ENCODE data around the gene RPS8. TPM values are rescaled to one million over a fixed set of nuclear protein-coding genes. Genes with fewer than 3 reads are reported as not detected.

Gene RPS8
- total and polyA plus RNA-seq, 4 donors = 1,445 to 3,558 (median 1,692) TPM

DNA sequence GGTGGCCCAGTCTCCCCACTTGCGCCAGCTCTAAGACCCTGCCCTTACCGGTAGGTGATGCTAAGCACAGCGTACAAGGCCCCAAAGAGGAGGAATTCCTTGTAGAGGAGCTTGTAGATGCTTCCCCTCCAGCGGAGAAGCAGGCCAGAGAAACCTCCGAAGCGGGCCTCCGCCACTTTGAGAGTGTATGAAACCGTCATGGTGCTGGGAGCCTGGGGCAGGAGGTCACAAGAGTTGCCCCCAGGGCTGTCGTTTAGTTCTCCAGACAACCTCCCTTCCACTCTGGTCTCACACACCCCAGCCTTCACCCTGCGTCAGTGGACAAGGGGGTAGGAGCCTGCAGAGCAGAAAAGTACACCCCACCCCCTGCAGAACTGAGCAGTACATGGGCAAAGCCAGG lies 12.2 kb downstream of the RPS8 start:
- no peak for DNase-seq
- peak overlapping the region in 1 of 2 donors; percentile 36 for H3K27ac ChIP-seq (ENCODE audit: low read depth in 1 of 2, low read length in 1 of 2)
- H3K36me3 ChIP-seq (ENCODE audit: control insufficient read depth in 4 of 4, insufficient read depth in 4 of 4, low read length in 4 of 4) = no peaks in the 10 kb centered on the region
- no peaks in the 10 kb centered on the region for H3K27me3 ChIP-seq (ENCODE audit: control insufficient read depth in 3 of 3, insufficient read depth in 3 of 3, low read length in 2 of 3)
- H3K4me1 ChIP-seq (ENCODE audit: control insufficient read depth in 5 of 5, insufficient read depth in 5 of 5, low read length in 5 of 5) = peaks cover 5 to 30% (median 8%) of the 10 kb centered on the region in 5 donors
- no peak overlapping the region for H3K4me3 ChIP-seq
- no peak for ATAC-seq (ENCODE audit: insufficient read depth, low FRiP score)
- TF ChIP-seq CTCF (IDR thresholded peaks at IDR 0.05; ENCODE audit: control extremely low read depth, extremely low read depth) = no peak
- no peaks in the 10 kb centered on the region for H3K9me3 ChIP-seq (ENCODE audit: control insufficient read depth in 4 of 4, insufficient read depth in 3 of 4, low read length in 3 of 4)
- 96% methylated on average over 10 of the region's 10 CpGs for WGBS, 2 donors
- H3K9ac ChIP-seq (ENCODE audit: insufficient read depth in 1 of 2, low read length in 2 of 2) = no peak overlapping the region

GRCh38 chr1:44788120-44788860 lies 12.9 kb downstream of the RPS8 start, which contains the start of gene BEST4:
Gene BEST4, minus strand, starts transcription at chr1:44788170. Its CDS starts 465 bp downstream, at chr1:44787705.
- Histone ChIP-seq H3K9ac (ENCODE audit: insufficient read depth in 1 of 2, low read length in 2 of 2) (no peak within 1 kb of the TSS), H3K4me3 (no peak within 1 kb of the TSS), H3K36me3 (ENCODE audit: control insufficient read depth in 4 of 4, insufficient read depth in 4 of 4, low read length in 4 of 4) (no peaks in the 10 kb centered on the region), H3K27ac (ENCODE audit: low read depth in 1 of 2, low read length in 1 of 2) (peak within 1 kb of the TSS in 1 of 2 donors; percentile 36), H3K4me1 (ENCODE audit: control insufficient read depth in 5 of 5, insufficient read depth in 5 of 5, low read length in 5 of 5) (peaks cover 5 to 28% (median 8%) of the 10 kb centered on the region in 5 donors), H3K9me3 (ENCODE audit: control insufficient read depth in 4 of 4, insufficient read depth in 3 of 4, low read length in 3 of 4) (no peaks in the 10 kb centered on the region), H3K27me3 (ENCODE audit: control insufficient read depth in 3 of 3, insufficient read depth in 3 of 3, low read length in 2 of 3) (no peaks in the 10 kb centered on the region)
- no peak for TF ChIP-seq CTCF (IDR thresholded peaks at IDR 0.05; ENCODE audit: control extremely low read depth, extremely low read depth)
- 83 to 88% methylated on average over 9 of the region's 9 CpGs for WGBS, 2 donors
- DNase-seq (no peak), ATAC-seq (ENCODE audit: insufficient read depth, low FRiP score) (no peak)

DNA sequence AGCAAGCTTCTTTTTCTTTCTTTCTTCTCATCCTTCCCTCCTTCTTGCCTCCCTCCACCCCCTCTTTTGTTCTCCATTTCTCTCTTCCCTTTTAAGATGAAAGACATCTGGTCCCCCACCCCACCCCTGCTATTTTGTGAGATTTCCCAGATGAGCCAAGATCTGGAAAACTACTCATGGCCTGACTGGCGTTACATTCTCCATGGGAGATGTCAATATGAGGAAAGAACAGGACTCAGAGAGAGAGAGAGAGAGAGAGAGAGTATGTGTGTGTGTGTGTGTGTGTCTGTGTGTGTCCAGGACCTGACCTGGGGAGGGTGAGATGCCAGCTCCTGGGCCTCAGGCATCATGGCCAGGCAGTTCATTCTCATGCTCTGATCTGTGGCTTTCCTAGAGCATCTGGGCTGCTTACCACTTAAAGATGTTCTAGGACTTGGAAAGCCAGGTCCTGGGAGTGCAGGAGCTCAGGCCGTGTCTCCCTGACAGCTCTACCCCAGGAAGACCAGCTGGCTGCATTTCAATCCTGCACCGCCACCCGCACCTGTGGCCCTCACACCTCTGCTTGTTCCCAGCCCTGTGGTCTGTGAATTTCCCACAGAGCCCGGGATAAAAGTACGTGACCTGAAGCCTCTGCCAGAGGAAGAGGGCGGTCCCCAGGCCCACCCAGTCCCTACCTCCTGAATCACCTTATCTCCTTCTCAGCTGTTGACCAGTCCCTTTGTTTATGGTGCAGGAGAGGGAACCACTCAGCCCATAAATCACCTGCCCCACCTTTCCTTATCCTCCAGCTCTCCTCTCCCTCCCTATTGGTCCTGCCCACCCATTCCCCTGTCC lies 15.8 kb downstream of the RPS8 start:
- 76 to 77% methylated on average over 7 of the region's 7 CpGs for WGBS, 2 donors
- Histone ChIP-seq H3K4me1 (ENCODE audit: control insufficient read depth in 5 of 5, insufficient read depth in 5 of 5, low read length in 5 of 5) (peaks cover 0 to 2% (median 0%) of the 10 kb centered on the region in 5 donors), H3K9me3 (ENCODE audit: control insufficient read depth in 4 of 4, insufficient read depth in 3 of 4, low read length in 3 of 4) (no peaks in the 10 kb centered on the region), H3K4me3 (no peak overlapping the region), H3K27ac (ENCODE audit: low read depth in 1 of 2, low read length in 1 of 2) (no peak overlapping the region), H3K27me3 (ENCODE audit: control insufficient read depth in 3 of 3, insufficient read depth in 3 of 3, low read length in 2 of 3) (no peaks in the 10 kb centered on the region), H3K36me3 (ENCODE audit: control insufficient read depth in 4 of 4, insufficient read depth in 4 of 4, low read length in 4 of 4) (no peaks in the 10 kb centered on the region), H3K9ac (ENCODE audit: insufficient read depth in 1 of 2, low read length in 2 of 2) (no peak overlapping the region)
- DNase-seq = no peak
- no peak for TF ChIP-seq CTCF (IDR thresholded peaks at IDR 0.05; ENCODE audit: control extremely low read depth, extremely low read depth)
- ATAC-seq (ENCODE audit: insufficient read depth, low FRiP score) = no peak

Data from lung (tissue), 12 donors.